BE2C (cell line): Measurements from ENCODE around the gene NANOS3.

Experiments
- DNase-seq: peaks from one replicate; pipeline ENCODE4 v3.0.0-alpha.2; 2020
- H3K27me3 ChIP-seq: fragments of 250-450 bp; sonication (Bioruptor Pico); 2 replicates; pipeline ENCODE4 v1.5.1; 2020; ENCODE audit warnings: mild to moderate bottlenecking
- H3K36me3 ChIP-seq: fragments of 250-450 bp; sonication (Bioruptor Pico); 2 replicates; pipeline ENCODE4 v1.5.1; 2020; ENCODE audit warnings: mild to moderate bottlenecking
- H3K4me1 ChIP-seq: fragments of 250-450 bp; sonication (Bioruptor Pico); 2 replicates; pipeline ENCODE4 v1.5.1; 2020
- H3K4me3 ChIP-seq: 2 replicates; pipeline ENCODE4 v1.5.1; 2011; ENCODE audit warnings: low read depth, low read length
- H3K9me3 ChIP-seq: fragments of 250-450 bp; sonication (Bioruptor Pico); 2 replicates; pipeline ENCODE4 v1.5.1; 2020
- TF ChIP-seq, protein P1 (sequence below): IDR thresholded peaks from 2 replicates; pipeline ENCODE4 v1.5.1; 2012; ENCODE audit warnings: mild to moderate bottlenecking, low read depth, low read length

NANOS3 gene

DNA sequence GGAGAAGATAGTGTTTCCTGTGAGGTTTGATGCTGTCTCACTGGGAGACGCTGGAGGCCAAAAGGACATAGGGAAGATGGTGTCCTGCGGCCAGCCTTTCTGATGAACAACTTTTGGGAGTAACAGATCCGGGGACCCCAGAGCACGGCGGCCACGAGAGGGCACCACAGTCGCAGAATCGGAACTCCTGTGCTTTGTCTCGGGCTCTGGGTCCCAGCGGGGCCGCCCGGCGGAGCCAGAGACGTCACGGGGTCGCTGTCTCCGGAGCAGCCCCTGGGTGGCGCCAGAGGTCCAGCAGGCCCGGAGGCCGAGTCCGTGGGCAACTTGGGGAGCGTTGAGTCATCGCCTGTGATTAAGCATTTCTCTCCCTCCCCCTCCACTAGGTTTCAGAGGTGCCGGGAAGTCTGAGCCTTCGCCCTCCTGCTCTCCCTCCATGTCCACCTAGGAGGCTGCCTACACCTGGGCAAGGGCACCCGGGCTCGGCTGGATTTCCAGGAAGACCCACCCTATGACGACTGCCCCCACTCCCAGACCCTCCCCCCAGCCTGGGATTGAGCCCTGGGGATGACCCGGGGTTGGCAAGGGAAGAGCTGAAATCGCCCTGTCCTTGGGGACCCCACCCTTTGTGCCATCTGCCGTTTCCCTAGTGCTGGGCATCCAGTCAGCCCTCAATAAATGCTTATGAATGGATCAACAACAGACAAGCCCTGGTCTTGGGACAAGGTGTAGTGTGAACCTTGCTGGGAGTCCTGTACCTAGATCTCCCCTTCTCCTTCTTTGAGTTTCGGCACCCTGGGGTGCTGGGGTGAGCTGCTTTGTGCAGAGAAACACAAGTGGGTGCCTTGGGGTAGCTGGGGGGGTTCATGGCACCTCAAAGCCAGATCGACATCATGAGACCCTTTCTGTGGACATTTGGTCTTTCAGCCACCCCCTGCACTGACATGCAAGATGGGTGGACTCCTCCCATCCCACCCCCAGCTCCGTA is 3.4 kb downstream of the NANOS3 start:
- Histone ChIP-seq H3K4me1 (peaks cover 14% of the 10 kb centered on the region), H3K4me3 (peak overlapping the region; percentile 49), H3K27me3 (no peaks in the 10 kb centered on the region), H3K36me3 (no peaks in the 10 kb centered on the region), H3K9me3 (no peaks in the 10 kb centered on the region)
- peak; percentile 98 for DNase-seq
- TF ChIP-seq, protein P1, sequence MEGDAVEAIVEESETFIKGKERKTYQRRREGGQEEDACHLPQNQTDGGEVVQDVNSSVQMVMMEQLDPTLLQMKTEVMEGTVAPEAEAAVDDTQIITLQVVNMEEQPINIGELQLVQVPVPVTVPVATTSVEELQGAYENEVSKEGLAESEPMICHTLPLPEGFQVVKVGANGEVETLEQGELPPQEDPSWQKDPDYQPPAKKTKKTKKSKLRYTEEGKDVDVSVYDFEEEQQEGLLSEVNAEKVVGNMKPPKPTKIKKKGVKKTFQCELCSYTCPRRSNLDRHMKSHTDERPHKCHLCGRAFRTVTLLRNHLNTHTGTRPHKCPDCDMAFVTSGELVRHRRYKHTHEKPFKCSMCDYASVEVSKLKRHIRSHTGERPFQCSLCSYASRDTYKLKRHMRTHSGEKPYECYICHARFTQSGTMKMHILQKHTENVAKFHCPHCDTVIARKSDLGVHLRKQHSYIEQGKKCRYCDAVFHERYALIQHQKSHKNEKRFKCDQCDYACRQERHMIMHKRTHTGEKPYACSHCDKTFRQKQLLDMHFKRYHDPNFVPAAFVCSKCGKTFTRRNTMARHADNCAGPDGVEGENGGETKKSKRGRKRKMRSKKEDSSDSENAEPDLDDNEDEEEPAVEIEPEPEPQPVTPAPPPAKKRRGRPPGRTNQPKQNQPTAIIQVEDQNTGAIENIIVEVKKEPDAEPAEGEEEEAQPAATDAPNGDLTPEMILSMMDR: peak; percentile 99

DNA sequence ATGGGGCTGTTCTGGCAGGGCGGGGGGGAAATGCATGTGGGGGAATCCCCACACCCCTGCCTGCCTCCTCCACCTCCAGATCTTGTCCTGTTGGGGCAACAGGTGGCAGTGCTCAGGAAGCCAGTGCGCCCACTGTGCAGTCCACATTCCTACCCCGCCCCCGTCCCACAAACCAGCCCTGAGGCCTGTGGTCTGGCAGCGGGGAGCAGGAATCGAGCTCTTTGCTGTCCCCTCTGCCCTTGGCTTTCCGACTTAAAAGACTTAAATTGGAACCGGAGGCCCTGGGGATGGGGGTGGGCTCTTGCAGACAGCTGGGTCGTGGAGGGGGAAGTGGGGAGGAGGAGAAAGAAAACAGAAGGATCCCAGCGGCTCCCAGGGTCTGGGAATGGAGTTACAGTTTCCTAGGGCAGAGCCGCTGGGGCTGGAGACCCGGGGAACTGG is 4.3 kb downstream of the NANOS3 start:
- Histone ChIP-seq H3K27me3 (no peaks in the 10 kb centered on the region), H3K4me1 (peaks cover 14% of the 10 kb centered on the region), H3K36me3 (no peaks in the 10 kb centered on the region), H3K4me3 (no peak overlapping the region), H3K9me3 (no peaks in the 10 kb centered on the region)
- TF ChIP-seq, protein P1: no peak
- DNase-seq: no peak

DNA sequence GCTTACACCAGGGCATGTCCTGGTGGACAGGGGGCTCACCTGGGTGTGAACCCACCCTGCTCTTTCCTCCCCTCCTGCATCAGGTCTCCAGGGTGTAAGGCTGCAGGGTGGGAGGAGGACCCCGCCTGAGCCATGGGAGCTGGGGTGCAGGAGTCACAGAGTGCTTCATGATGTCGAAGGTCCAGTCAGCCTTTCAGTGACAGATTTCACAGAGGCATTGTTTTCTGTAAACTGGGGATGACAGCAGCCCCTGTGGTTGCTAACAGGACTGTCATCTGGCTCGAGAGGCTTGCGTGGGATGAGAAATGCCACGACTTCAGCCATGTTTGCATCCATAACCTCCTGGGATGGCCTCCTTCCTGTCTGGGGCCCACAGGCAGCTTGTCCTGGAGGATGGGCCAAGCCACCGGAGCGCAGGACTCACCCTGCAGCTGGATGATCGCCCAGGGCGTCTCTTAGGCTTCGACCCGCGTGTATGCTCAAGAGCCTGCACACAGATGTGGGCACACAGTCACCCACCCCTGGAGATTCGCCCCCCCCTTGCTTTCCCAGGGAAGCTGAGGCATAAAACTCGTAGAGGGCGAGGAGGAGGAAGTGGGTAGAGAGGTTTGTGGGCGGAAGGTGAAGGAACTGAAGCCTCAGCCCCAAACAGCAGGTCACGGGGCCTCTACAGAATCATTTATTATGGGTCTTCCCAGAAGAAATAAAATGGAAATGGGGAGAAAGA is 4.9 kb downstream of the NANOS3 start:
- Histone ChIP-seq H3K4me1 (peaks cover 14% of the 10 kb centered on the region), H3K4me3 (no peak overlapping the region), H3K9me3 (no peaks in the 10 kb centered on the region), H3K36me3 (no peaks in the 10 kb centered on the region), H3K27me3 (no peaks in the 10 kb centered on the region)
- TF ChIP-seq, protein P1: no peak
- DNase-seq: no peak

DNA sequence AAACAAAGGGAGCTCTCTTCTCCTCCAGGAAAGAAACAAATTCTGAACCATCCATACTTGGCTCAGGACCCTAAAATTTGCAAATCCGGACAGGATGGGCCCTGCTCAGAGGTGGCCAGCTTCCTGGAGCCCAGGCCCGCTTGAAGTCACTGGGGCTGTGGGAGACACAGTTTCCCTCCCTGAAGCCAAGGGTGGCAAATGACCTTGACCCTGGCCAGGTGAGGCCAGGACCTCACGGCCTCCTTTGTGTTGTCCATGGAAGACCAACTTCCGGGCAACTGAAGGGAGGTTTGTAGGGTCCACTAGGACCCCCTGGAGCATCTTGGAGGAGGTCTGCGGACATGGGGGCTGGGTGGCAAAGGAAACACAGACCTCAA is 5.5 kb downstream of the NANOS3 start:
- H3K4me1 ChIP-seq: peaks cover 14% of the 10 kb centered on the region
- H3K4me3 ChIP-seq: no peak overlapping the region

DNA sequence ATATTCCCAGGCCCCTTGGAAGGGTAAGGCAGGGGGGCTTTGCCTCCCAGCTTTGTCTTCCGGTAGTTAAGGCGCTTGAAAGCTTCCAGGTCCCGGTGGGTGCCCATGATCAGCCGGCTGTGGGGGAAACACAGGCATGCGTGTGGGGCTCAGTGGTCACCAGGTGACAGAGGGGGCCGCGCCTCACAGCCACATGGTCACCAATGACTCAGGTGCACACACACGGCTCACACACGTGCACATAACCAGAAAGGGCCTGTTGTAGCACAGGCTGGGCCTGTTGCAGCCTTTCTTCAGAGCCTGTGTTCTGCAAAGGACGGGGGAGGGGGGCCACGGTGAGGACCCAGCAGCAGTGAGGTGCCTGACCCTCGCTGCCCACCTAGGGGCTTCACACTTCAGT is 5.9 kb downstream of the NANOS3 start:
- no peak for DNase-seq
- Histone ChIP-seq H3K9me3 (no peaks in the 10 kb centered on the region), H3K36me3 (no peaks in the 10 kb centered on the region), H3K27me3 (no peaks in the 10 kb centered on the region), H3K4me3 (no peak overlapping the region), H3K4me1 (peaks cover 14% of the 10 kb centered on the region)
- TF ChIP-seq, protein P1: no peak

More for the DNA sequence above, 5.5 kb downstream of the NANOS3 start:
- Histone ChIP-seq H3K27me3 (no peaks in the 10 kb centered on the region), H3K36me3 (no peaks in the 10 kb centered on the region), H3K9me3 (no peaks in the 10 kb centered on the region)
- TF ChIP-seq, protein P1: no peak
- DNase-seq: no peak
